ENCODE measurements around the gene GOSR1.

DNA sequence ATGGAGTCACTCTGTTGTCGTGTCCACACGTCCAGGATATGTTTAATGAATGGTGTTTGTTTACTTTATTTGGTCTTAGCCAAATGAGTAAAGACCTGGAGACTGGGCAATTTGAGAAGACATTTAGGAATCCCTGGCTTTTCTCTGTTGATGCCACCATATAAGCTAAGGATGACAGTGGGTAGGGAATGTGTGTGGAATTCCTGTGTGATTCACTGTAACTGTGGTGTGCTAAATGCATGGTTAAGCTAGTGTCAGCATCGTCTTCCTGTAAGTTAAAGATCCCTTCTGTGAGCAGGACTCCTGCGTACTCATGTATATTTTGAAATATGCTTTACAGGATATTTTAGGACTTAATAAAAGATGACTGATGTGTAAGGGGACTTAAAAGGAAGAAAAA is 26.4 kb downstream of the GOSR1 start:
- TF ChIP-seq, protein P1, sequence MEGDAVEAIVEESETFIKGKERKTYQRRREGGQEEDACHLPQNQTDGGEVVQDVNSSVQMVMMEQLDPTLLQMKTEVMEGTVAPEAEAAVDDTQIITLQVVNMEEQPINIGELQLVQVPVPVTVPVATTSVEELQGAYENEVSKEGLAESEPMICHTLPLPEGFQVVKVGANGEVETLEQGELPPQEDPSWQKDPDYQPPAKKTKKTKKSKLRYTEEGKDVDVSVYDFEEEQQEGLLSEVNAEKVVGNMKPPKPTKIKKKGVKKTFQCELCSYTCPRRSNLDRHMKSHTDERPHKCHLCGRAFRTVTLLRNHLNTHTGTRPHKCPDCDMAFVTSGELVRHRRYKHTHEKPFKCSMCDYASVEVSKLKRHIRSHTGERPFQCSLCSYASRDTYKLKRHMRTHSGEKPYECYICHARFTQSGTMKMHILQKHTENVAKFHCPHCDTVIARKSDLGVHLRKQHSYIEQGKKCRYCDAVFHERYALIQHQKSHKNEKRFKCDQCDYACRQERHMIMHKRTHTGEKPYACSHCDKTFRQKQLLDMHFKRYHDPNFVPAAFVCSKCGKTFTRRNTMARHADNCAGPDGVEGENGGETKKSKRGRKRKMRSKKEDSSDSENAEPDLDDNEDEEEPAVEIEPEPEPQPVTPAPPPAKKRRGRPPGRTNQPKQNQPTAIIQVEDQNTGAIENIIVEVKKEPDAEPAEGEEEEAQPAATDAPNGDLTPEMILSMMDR (IDR thresholded peaks at IDR 0.05) = no peak
- no peak for TF ChIP-seq POLR2A (IDR thresholded peaks at IDR 0.05)
